HepG2 (cell line): ENCODE measurements around the gene CCDC34. TPM values are rescaled to one million over a fixed set of nuclear protein-coding genes. Genes with fewer than 3 reads are reported as not detected.

Experiments
- ARNT ChIP-seq: fragments of 450-650 bp; IDR thresholded peaks from 2 replicates; pipeline ENCODE4 v1.6.1; 2017
- FOXP4 ChIP-seq: sonication (generic); formaldehyde crosslinking; IDR thresholded peaks from 2 replicates; pipeline ENCODE4 v1.4.0; 2020; ENCODE audit warnings: missing genetic modification reagents
- GABPA ChIP-seq, 2 experiments: IDR thresholded peaks; 2 replicates each; pipeline ENCODE4 v1.6.1; 2011 to 2016; ENCODE audit warnings: low read depth in 2 of 2, low read length in 1 of 2, missing biosample characterization in 1 of 2, missing genetic modification characterization in 1 of 2
- HBP1 ChIP-seq: IDR thresholded peaks from 2 replicates; pipeline ENCODE4 v1.6.1; 2016; ENCODE audit warnings: low read depth, control low read depth
- NR2F1 ChIP-seq, 2 experiments: fragments of 450-650 bp in 1 of 2; formaldehyde crosslinking in 1 of 2; IDR thresholded peaks; 2 replicates each; pipeline versions ENCODE4 v1.5.0 to v1.6.1; 2016 to 2020; ENCODE audit warnings: mild to moderate bottlenecking in 1 of 2, missing compliant biosample characterization in 1 of 2, missing genetic modification reagents in 1 of 2, moderate library complexity in 1 of 2
- RXRB ChIP-seq: IDR thresholded peaks from 2 replicates; pipeline ENCODE4 v1.6.1; 2016; ENCODE audit warnings: borderline replicate concordance, missing genetic modification reagents, missing compliant biosample characterization
- TEAD3 ChIP-seq: optimal IDR thresholded peaks from 2 replicates; pipeline ENCODE3; 2016; ENCODE audit warnings: borderline replicate concordance
- ZNF33A ChIP-seq: sonication (generic); formaldehyde crosslinking; IDR thresholded peaks from 2 replicates; pipeline ENCODE4 v1.5.1; 2020; ENCODE audit warnings: missing genetic modification reagents, mild to moderate bottlenecking, moderate library complexity, borderline replicate concordance
- polyA plus RNA-seq, 8 experiments: library from polyadenylated mRNA; depleted of rRNA in 3 of 8; stranded (reverse) in 7 of 8; unstranded in 1 of 8; fragments of >200 nt; fragmentation: Illumina TruSeq in 4 of 8; extraction: Trizol in 4 of 8; gene quantifications; 2 replicates each; pipeline versions ENCODE4 v1.2.1 to v1.2.3, GENCODE V29; 2011 to 2016; ENCODE audit warnings: low read depth in 4 of 8, missing spikeins in 1 of 8, mixed read lengths in 1 of 8; ENCODE audit not compliant: insufficient read depth in 1 of 8
- total RNA-seq, 5 experiments: library from RNA; depleted of rRNA; stranded (reverse); fragments of >200 nt; fragmentation: Illumina TruSeq; extraction: Trizol; gene quantifications; 2 replicates each; pipeline ENCODE4 v1.2.3, GENCODE V29; 2016; ENCODE audit warnings: low read depth in 1 of 5
- TF ChIP-seq, protein P1 (sequence below): sonication (generic); formaldehyde crosslinking; IDR thresholded peaks from 2 replicates; pipeline ENCODE4 v1.4.0; 2020; ENCODE audit warnings: mild to moderate bottlenecking, missing genetic modification reagents

Gene CCDC34
- total and polyA plus RNA-seq, 2 of the 13 experiments (the other 11 are each of a cell fraction or from before 2014, with no cell fraction given), result 7.6 to 34.3 TPM

DNA sequence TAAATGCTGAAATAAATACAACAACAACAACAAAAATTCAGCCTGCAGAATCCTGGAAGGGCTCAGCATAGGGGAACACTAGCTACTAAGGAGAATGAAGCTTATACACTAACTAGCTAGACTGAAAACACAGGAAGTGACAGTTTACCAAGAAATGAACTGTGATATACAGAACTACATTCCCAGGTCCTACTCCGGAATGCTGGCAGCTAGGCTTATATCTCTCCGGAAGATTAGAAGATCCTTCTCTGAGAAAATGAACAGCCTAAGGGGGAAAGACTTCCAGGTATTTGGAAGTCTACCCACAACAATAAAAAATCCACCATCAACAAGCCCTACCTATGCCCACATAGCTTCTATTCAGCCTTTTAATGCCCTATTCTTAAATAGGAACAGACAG is 31.0 kb downstream of the CCDC34 start (continued):
- TF ChIP-seq HBP1 (CRISPR knock-in tag) (no peak), FOXP4 (CRISPR knock-in tag) (peak; percentile 27; the same call in 1 of the 2 replicates), GABPA (IDR thresholded peaks at IDR 0.05; ENCODE audit: low read depth, low read length) (no peak), GABPA (CRISPR knock-in tag; IDR thresholded peaks at IDR 0.05; ENCODE audit: low read depth) (peak; percentile 19; the same call in 1 of the 2 replicates), NR2F1 (CRISPR knock-in tag; IDR thresholded peaks at IDR 0.05) (no peak), ZNF33A (no peak), TEAD3 (peak; percentile 62), ARNT (no peak), RXRB (peak; percentile 16; the same call in 1 of the 2 replicates)
- TF ChIP-seq, protein P1, sequence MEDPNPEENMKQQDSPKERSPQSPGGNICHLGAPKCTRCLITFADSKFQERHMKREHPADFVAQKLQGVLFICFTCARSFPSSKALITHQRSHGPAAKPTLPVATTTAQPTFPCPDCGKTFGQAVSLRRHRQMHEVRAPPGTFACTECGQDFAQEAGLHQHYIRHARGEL, result no peak
